Hepatocyte (in vitro differentiated cells): ENCODE data around the gene KRTAP5-5.

Experiments used
- EZH2 ChIP-seq: fragments of 200-600 bp; sonication (generic); IDR thresholded peaks from 2 replicates; pipeline ENCODE4 v1.6.1; 2016; ENCODE audit warnings: antibody characterized with exemption, mild to moderate bottlenecking, borderline replicate concordance
- TF ChIP-seq, protein P1 (sequence below): fragments of 200-600 bp; sonication (generic); IDR thresholded peaks from 2 replicates; pipeline ENCODE4 v1.5.1; 2016; ENCODE audit warnings: antibody characterized with exemption, mild to moderate bottlenecking; ENCODE audit not compliant: poor library complexity

DNA sequence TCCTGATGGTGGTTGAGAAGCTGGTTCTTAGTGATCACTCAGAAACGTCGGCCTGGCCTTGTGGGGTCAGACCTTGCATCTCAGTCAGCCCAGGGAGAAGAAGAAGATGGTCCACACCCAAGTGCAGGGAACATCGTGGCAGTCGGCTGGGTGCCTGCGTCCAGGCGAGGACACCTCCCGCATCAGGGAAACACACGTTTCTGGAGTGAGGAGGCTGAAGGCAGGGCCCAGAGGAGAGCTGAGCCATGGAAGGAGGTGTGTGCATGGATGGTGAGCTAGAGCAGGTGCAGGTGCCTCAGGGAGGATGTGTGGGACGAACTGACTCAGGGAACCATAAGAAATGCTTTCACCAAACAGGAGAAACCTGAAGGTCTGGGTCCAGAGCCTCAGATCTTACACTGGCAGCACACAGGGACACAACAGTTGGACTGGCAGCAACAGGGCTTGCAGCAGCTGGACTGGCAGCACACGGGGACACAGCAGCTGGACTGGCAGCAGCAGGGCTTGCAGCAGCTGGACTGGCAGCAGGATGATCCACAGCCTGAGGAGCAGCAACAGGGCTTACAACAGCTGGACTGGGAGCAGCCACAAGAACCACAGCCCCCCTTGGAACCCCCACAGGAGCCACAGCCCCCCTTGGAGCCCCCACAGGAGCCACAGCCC is 32.1 kb upstream of the KRTAP5-5 start:
- no peak for TF ChIP-seq EZH2
- TF ChIP-seq, protein P1, sequence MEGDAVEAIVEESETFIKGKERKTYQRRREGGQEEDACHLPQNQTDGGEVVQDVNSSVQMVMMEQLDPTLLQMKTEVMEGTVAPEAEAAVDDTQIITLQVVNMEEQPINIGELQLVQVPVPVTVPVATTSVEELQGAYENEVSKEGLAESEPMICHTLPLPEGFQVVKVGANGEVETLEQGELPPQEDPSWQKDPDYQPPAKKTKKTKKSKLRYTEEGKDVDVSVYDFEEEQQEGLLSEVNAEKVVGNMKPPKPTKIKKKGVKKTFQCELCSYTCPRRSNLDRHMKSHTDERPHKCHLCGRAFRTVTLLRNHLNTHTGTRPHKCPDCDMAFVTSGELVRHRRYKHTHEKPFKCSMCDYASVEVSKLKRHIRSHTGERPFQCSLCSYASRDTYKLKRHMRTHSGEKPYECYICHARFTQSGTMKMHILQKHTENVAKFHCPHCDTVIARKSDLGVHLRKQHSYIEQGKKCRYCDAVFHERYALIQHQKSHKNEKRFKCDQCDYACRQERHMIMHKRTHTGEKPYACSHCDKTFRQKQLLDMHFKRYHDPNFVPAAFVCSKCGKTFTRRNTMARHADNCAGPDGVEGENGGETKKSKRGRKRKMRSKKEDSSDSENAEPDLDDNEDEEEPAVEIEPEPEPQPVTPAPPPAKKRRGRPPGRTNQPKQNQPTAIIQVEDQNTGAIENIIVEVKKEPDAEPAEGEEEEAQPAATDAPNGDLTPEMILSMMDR: no peak
